OCI-LY1 (cell line): ENCODE results near the gene COX19.

Experiments used
- H2AFZ ChIP-seq: fragments of 200-600 bp; sonication (generic), shearing (Covaris generic); 2 replicates; pipeline ENCODE4 v1.6.0; 2014; ENCODE audit warnings: antibody characterized with exemption, mild to moderate bottlenecking, low read length
- H3F3A ChIP-seq: fragments of 200-600 bp; sonication (generic), shearing (Covaris generic); 2 replicates; pipeline ENCODE4 v1.6.0; 2014; ENCODE audit warnings: mild to moderate bottlenecking, antibody characterized with exemption, low read length, moderate library complexity; ENCODE audit not compliant: insufficient read depth
- H3K27ac ChIP-seq: fragments of 200-600 bp; sonication (generic); 2 replicates; pipeline ENCODE4 v1.5.1; 2014; ENCODE audit warnings: low read length, mixed run types, mild to moderate bottlenecking, low read depth; ENCODE audit not compliant: poor library complexity, severe bottlenecking
- H3K27me3 ChIP-seq: fragments of 200-600 bp; sonication (generic); 2 replicates; pipeline ENCODE4 v1.6.0; 2014; ENCODE audit warnings: antibody characterized with exemption, mild to moderate bottlenecking, low read length, moderate library complexity; ENCODE audit not compliant: insufficient read depth
- H3K36me3 ChIP-seq: fragments of 200-600 bp; sonication (generic); 2 replicates; pipeline ENCODE4 v1.6.1; 2014; ENCODE audit warnings: mild to moderate bottlenecking, antibody characterized with exemption, low read length, moderate library complexity, mixed read lengths; ENCODE audit not compliant: insufficient read depth
- H3K4me1 ChIP-seq: fragments of 200-600 bp; sonication (generic); 2 replicates; pipeline ENCODE4 v1.5.1; 2014; ENCODE audit warnings: mild to moderate bottlenecking, low read length, moderate library complexity; ENCODE audit not compliant: insufficient read depth, severe bottlenecking
- H3K4me2 ChIP-seq: fragments of 200-600 bp; sonication (generic), shearing (Covaris generic); 2 replicates; pipeline ENCODE4 v1.6.1; 2014; ENCODE audit warnings: low read length
- H3K4me3 ChIP-seq: fragments of 200-600 bp; sonication (generic); 2 replicates; pipeline ENCODE4 v1.5.1; 2014; ENCODE audit warnings: low read length, low read depth, mild to moderate bottlenecking, mixed read lengths; ENCODE audit not compliant: poor library complexity, severe bottlenecking
- H3K79me2 ChIP-seq: fragments of 200-600 bp; shearing (Covaris generic); 2 replicates; pipeline ENCODE4 v1.6.1; 2016; ENCODE audit warnings: mixed run types, low read length, mixed read lengths; ENCODE audit not compliant: insufficient read depth
- H3K9ac ChIP-seq: fragments of 200-600 bp; sonication (generic), shearing (Covaris generic); 2 replicates; pipeline ENCODE4 v1.6.1; 2014; ENCODE audit warnings: mild to moderate bottlenecking, low read length, mixed read lengths
- H3K9me2 ChIP-seq: fragments of 200-600 bp; sonication (generic), shearing (Covaris generic); 2 replicates; pipeline ENCODE4 v1.6.1; 2014; ENCODE audit warnings: low read depth, mild to moderate bottlenecking, low read length, mixed read lengths
- H3K9me3 ChIP-seq: fragments of 200-600 bp; shearing (Covaris generic); 2 replicates; pipeline ENCODE4 v1.6.1; 2014; ENCODE audit warnings: low read length, mixed read lengths
- H4K20me1 ChIP-seq: fragments of 200-600 bp; sonication (generic), shearing (Covaris generic); 2 replicates; pipeline ENCODE4 v1.6.0; 2016; ENCODE audit warnings: mild to moderate bottlenecking, low read length; ENCODE audit not compliant: insufficient read depth
- CTCF ChIP-seq: fragments of 200-600 bp; sonication (generic), shearing (Covaris generic); IDR thresholded peaks from 2 replicates; pipeline ENCODE4 v1.5.1; 2017; ENCODE audit warnings: mild to moderate bottlenecking, antibody characterized with exemption, low read length, moderate library complexity, mixed read lengths
- EZH2 ChIP-seq: fragments of 200-600 bp; sonication (generic), shearing (Covaris generic); IDR thresholded peaks from 2 replicates; pipeline ENCODE4 v1.8.0; 2017; ENCODE audit warnings: borderline replicate concordance, mixed run types, mild to moderate bottlenecking, antibody characterized with exemption, low read length, moderate library complexity, mixed read lengths

The COX19 gene

GRCh38 chr7:985915-986741, 10.8 kb upstream of the COX19 start:
- H4K20me1 ChIP-seq, result no peaks in the 10 kb centered on the region
- no peaks in the 10 kb centered on the region for H3K9me3 ChIP-seq
- H3K36me3 ChIP-seq, result no peaks in the 10 kb centered on the region
- no peak overlapping the region for H3K27ac ChIP-seq
- no peak overlapping the region for H3K4me2 ChIP-seq
- H3K79me2 ChIP-seq, result no peaks in the 10 kb centered on the region
- no peak overlapping the region for H2AFZ ChIP-seq
- peaks cover 4% of the 10 kb centered on the region for H3K4me1 ChIP-seq
- no peak for TF ChIP-seq CTCF
- TF ChIP-seq EZH2, result no peak
- no peak overlapping the region for H3K9ac ChIP-seq
- H3K9me2 ChIP-seq, result no peaks in the 10 kb centered on the region
- no peaks in the 10 kb centered on the region for H3F3A ChIP-seq
- H3K27me3 ChIP-seq, result 0 out of 2 replicates have a peak, but pooled peaks cover 7% of the 10 kb centered on the region
- no peak overlapping the region for H3K4me3 ChIP-seq

- Histone ChIP-seq H3K9ac (no peak overlapping the region), H3F3A (no peaks in the 10 kb centered on the region), H3K4me3 (no peak overlapping the region), H3K36me3 (no peaks in the 10 kb centered on the region), H3K27me3 (0 out of 2 replicates have a peak, but pooled peaks cover 7% of the 10 kb centered on the region), H3K4me2 (no peak overlapping the region), H3K79me2 (no peaks in the 10 kb centered on the region), H4K20me1 (no peaks in the 10 kb centered on the region), H3K27ac (no peak overlapping the region), H3K4me1 (peaks cover 6% of the 10 kb centered on the region), H3K9me2 (no peaks in the 10 kb centered on the region), H3K9me3 (no peaks in the 10 kb centered on the region), H2AFZ (no peak overlapping the region)
- TF ChIP-seq CTCF, result no peak
- no peak for TF ChIP-seq EZH2
These were observed 9.7 kb upstream of the COX19 start for GRCh38 chr7:985127-985416.

GRCh38 chr7:984361-985126, 9.2 kb upstream of the COX19 start:
- Histone ChIP-seq H3K9ac (no peak overlapping the region), H3K9me2 (no peaks in the 10 kb centered on the region), H3K79me2 (no peaks in the 10 kb centered on the region), H3K4me1 (peaks cover 8% of the 10 kb centered on the region), H3K4me3 (no peak overlapping the region), H3K9me3 (no peaks in the 10 kb centered on the region), H3K27ac (no peak overlapping the region), H2AFZ (no peak overlapping the region), H4K20me1 (no peaks in the 10 kb centered on the region), H3F3A (no peaks in the 10 kb centered on the region), H3K36me3 (no peaks in the 10 kb centered on the region), H3K27me3 (0 out of 2 replicates have a peak, but pooled peaks cover 7% of the 10 kb centered on the region), H3K4me2 (no peak overlapping the region)
- TF ChIP-seq EZH2 (no peak), CTCF (no peak)
